Measurements from ENCODE around the gene SLC8A1.
A peak's percentile ranks its signal among the peaks of the same experiment; 100 is the strongest.

The SLC8A1 gene

DNA sequence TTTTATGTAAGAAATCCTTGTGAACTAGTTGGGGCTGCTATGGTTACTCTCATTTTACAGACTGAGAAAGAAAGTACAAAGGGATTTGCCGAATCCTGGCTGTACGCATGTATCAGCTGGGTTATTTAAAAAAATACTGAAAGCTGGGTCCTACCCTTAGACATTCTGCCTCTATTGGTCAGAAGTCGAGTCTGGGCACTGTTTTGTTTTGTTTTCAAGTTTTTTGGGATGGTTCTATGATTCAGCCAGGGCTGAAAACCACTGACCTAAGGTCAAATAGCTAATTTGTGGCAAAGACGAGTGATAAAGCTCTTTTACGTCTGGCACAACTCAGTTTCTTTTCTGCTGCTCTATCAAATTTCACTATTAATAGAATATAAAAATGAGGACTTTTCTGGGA lies 5.9 kb upstream of the SLC8A1 start:
- no peak for DNase-seq (ENCODE audit: low spot score)

DNA sequence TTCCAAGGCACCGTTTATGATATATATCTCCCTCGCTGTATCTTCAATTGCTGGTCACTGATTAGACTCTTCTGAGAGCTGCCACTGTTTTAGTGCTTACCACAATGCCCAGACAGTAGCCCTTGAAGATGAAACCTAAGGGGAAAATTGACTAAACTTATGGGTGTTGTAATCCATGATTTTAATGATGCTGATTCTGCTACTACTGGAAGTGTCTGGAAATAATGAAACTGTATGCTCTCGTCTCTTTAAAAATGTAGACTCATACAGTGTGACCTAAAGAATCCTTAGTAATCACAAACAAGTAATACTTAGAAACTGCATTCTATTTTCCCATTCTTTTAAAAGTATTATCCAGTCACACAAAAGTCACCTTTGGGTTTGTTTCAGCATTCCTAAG lies 5.5 kb upstream of the SLC8A1 start:
- DNase-seq (ENCODE audit: low spot score): no peak

- no peak for DNase-seq (ENCODE audit: low spot score)
These were observed 5.0 kb upstream of the SLC8A1 start for GRCh38 chr2:40456926-40457325.

GRCh38 chr2:40455661-40456060 lies 3.8 kb upstream of the SLC8A1 start:
- no peak for DNase-seq (ENCODE audit: low spot score)

DNA sequence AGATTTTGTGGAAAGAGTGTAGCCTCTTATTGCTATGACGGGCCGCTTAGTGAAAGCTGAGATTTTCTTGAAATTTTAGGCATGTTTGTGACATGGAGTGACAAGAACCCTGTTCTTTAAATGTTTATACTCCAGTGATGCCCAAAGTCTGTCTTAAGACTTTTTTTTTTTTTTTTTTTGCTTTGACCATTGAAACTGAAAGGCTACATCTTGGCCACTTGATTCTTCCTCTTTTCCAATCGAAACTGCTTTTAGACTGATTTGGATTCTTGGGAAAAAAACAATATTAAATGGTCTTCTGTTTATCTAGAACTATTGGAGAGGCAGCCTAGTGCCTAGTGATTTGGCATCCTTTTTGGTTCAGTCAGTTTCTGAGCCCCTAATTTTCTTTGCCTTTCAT lies 2.4 kb upstream of the SLC8A1 start:
- no peak for DNase-seq (ENCODE audit: low spot score)

DNA sequence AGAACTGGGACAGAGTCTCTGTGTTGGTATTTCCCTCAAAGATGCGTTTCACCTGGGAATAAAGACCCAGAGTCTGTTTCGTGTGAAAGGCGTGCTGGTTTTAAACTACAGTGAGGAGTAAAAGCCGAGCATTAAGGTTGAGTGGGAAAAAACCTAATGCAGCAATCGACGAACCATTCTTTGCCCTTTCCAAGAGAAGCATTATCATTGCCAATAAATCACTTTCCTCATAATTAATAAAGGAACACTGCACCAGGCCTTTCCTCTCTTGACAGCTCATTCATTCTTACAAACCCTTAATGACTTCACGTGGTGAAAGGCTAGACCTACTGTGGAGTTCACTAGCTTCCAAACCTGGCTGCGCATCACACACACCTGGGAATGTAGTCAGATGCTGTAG lies 896 bp upstream of the SLC8A1 start:
- DNase-seq (ENCODE audit: low spot score): no peak

GRCh38 chr2:40450796-40451430 lies 977 bp downstream of the SLC8A1 start:
- no peak for DNase-seq (ENCODE audit: low spot score)

- DNase-seq (ENCODE audit: low spot score): no peak
These were observed 1.7 kb downstream of the SLC8A1 start for GRCh38 chr2:40450066-40450795.

DNA sequence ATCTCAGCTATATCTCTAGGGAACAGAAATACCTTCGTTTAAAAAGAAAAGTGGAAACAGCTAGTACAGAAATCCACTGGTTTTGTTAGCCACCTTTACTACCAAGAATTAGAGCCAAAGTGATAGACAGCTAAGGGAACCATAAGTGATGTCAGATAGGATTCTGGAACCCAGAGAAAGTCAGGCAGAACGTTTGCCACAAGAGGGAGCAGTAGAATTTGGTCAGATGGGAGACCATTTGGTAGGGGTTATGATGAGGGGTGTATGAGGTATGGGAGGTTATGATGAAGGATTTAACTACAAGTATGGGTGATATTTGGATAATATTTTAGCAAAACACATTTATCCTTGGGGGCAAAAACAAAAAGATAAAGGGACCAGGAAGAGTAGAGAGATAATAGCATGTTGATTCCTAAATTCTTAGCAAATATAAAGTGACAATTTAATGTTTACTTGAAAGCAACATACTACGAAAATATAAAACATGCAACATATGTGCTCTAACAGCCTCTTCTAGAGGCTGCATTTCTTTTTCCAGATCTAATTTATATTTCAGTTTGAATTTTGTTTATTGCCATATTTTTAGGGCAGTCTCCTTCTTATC lies 3.3 kb downstream of the SLC8A1 start:
- peak; percentile 24 for DNase-seq (ENCODE audit: low spot score)

DNA sequence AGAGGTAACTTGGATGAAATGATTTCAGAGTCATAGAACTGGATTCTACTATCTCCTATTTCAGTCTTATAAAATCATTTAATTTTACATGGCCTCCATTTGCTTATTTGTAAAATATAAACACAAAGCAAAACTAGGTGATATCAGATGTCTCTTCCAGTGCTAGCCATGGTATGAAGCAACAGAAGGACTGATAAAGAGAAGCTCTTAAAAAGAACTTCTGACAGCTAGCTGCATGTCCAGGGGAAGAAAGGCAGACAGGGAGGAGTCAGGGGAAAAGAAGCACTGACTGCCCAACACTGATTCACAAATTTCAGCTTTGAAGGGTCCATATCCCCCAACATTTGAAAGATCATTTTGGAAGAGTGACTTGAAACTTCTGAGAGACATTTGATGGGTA lies 6.4 kb downstream of the SLC8A1 start:
- no peak for DNase-seq (ENCODE audit: low spot score)

DNA sequence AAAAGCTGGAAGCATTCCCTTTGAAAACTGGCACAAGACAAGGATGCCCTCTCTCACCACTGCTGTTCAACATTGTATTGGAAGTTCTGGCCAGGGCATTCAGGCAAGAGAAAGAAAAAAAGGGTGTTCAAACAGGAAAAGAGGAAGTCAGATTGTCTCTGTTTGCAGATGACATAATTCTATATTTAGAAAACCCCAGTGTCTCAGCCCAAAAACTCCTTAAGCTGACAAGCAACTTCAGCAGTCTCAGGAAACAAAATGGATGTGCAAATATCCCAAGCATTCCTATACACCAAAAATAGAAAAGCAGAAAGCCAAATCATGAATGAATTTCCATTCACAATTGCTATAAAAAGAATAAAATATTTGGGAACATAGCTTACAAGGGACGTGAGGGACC lies 11.1 kb downstream of the SLC8A1 start:
- DNase-seq (ENCODE audit: low spot score): no peak

DNA sequence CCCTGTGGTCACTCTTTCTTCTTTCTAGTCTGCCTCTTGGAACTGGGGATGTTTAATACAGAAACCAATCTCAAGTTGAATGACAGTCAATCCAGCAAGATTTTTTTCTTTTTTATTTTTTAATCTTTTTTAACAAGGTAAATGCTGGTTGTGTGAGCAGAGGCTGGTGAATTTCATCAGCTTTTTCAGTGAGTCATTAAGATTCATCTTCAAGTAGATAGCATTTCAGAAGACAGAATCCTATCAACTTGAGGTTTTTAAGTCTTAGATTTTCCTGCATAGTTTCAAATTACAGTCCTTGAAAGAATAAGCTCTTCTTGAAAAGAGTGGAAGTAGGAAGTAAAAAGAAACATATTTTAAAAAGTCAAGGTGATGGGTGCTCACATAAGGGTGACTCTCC lies 12.4 kb downstream of the SLC8A1 start:
- no peak for DNase-seq (ENCODE audit: low spot score)

DNA sequence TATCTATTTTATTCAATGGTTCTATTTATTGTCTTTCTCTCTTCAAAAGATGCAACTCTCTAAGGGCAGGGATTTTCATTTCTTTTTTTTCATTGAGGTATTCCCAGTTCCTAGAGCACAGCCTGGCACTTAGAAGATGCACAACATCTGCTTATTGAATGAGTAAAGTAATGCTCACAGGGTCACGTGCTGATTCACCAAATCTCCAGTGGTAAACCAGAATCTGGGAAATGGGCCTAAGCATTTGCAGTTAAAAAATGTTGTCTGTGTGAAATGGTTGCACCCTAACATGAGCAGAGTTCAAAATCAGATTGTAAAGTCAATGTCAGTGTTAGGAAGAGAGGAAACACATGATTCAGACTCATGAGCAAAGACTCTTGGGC lies 15.8 kb downstream of the SLC8A1 start:
- no peak for DNase-seq (ENCODE audit: low spot score)

DNA sequence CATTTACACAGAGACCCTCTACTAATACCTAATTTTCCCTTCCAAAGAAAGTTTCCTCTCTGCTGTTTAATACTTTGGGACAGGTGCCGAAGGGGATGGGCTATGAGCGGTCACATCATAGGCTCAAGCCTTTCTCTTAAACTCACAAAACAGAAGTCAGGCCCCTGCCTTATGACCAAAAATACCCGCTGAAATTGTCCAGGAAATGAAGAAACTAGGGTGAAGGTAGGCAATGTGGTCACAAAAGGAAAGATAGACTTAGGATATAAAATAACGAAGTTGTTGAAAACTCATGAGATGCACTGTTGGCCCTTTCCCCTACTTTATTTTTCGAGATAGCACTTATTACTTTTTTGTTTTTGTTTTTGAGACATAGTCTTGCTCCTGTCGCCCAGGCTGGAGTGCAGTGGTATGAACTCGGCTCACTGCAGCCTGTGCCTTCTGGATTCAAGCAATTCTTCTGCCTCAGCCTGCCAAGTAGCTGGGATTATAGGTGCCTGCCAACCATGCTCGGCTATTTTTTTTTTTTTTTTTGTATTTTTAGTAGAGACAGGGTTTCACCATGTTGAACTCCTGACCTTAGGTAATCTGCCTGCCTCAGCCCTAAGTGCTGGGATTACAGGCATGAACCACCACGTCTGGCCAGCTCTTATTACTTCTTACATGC lies 16.3 kb downstream of the SLC8A1 start:
- DNase-seq (ENCODE audit: low spot score): no peak

DNA sequence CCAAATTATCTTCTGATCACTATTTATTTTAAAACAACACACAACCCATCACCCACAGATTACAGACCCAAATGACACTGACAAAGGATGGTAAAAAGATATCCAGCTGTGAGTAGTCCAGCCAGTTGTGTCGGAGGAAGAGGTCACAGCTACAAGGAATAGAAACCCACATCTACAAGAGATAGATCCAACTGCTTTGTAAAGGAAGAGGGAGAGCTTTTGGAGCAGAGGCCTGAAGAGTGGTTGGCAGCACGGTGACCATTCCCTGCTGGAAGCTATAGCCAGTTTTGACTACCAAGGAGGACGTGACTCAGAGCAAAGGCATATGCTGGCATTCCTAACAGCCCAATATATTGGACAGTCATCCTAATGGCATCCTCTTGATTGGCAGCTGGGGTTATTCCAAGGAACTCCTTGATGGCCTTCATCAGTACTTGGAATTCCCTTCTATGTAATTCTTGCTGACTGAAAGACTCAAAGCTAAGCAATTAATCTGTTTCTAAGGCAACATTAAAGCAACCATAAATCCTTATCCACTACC lies 17.1 kb downstream of the SLC8A1 start:
- peak; percentile 85 for DNase-seq (ENCODE audit: low spot score)

DNA sequence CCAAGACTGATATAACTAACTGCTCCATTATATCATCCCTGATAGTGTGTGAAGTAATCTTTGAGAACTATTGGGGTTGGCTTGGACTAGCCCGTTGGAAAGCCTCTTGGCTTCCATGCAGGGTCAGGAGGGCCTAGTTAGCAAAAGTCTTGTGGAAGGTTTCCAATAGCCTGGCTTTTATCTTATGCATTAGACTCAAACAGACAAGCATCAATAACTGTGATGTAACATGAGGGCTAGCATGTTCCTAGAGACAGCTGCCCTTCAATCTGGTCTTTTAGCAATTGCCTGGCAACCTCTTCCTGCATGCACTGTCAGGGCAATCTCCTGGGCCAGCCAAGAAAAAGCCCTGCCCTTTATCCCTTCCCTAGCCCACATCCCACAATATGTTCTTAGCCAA lies 18.2 kb downstream of the SLC8A1 start:
- no peak for DNase-seq (ENCODE audit: low spot score)

DNA sequence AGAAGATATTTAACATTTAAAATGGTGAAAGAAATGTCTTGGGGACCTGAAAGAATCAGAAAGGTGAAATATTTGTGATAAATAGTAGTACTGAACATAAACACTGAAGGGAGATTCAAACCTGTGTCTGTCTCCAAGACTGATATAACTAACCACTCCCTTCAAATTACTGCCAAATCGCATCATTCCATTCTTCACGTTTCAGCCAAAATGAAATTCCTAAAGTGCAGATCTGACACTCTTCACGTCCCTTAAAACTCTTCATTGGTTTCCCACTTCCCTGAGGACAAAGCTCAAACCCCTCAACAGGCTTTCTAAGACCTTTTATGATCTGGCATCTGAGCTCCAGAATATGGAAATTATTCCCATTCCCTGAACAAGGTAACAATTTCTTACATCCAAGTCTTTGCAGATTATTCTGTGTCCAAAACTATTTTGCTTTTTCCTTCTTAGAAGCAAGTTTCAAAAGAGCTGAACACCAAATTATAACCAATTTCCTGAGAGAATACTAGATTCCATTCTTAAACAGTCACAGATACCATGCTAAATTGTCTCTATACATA lies 18.9 kb downstream of the SLC8A1 start:
- no peak for DNase-seq (ENCODE audit: low spot score)

GRCh38 chr2:40431600-40431955 lies 20.3 kb downstream of the SLC8A1 start:
- no peak for DNase-seq (ENCODE audit: low spot score)

DNA sequence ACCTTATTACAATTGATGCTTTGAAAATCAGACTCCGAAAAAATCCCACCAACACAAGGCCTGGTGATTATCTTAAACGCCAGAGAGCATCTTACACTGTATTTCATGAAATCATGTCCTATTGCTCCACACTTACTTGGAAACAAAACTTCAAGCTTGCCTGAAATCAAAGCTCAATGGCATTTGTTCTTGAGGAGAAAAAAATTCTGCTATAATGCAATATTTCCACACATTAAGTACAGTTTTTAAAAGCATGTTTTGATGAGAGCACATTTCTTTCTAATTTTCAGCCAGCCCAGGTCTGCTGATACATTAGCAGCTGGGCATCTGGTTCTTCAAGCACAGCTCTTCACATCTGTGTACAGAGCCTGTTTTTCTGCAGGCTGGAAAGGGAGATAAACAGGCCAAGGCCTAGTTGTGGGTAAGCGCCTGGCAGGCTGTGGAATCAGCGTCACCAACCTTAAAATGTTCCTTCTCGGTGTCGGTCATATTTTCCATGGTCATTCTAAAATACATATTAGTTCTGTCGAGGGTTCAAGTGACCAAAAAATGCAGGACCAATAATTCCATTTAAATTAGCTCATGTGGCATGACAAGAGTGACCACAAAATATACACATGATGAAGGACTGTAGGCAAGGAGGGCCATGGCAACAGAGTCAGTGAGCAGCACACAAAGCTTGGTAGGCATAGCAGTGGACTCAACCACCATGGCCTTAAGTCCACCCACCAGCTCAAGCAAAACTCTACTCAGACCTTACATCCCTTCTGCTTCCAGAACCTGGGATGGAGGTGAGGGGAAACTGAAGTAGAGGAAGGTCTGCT lies 20.9 kb downstream of the SLC8A1 start:
- DNase-seq (ENCODE audit: low spot score): no peak

- no peak for DNase-seq (ENCODE audit: low spot score)
These were observed 23.5 kb downstream of the SLC8A1 start for GRCh38 chr2:40428439-40428838.

- no peak for DNase-seq (ENCODE audit: low spot score)
These were observed 30.1 kb downstream of the SLC8A1 start for GRCh38 chr2:40421631-40422297.
